Measurements from ENCODE around the gene TYW1B.
"Not testable (repeated sequence)": the region's sequence is repeated elsewhere in the genome, so short reads cannot be mapped to it uniquely, and the experiment has no call there.

DNA sequence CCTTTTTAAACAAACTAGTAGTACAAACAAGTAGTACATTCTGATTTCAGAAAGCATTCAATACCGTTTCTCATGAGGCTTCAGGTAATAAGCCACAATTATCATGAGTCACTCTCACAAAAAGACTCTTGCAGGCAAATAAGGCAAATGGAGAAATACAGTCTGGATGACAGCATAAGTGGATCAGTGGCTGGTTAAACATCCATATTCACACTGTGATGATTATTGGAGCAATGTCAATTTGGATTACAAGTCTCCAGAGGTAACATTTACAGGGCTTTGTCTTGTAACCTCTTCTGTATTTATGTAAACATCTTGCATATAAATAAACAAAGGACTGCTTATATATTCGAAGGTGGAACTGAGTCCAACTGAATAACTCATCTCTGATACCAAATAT lies 55.4 kb downstream of the TYW1B start:
- TF ChIP-seq, protein P1, sequence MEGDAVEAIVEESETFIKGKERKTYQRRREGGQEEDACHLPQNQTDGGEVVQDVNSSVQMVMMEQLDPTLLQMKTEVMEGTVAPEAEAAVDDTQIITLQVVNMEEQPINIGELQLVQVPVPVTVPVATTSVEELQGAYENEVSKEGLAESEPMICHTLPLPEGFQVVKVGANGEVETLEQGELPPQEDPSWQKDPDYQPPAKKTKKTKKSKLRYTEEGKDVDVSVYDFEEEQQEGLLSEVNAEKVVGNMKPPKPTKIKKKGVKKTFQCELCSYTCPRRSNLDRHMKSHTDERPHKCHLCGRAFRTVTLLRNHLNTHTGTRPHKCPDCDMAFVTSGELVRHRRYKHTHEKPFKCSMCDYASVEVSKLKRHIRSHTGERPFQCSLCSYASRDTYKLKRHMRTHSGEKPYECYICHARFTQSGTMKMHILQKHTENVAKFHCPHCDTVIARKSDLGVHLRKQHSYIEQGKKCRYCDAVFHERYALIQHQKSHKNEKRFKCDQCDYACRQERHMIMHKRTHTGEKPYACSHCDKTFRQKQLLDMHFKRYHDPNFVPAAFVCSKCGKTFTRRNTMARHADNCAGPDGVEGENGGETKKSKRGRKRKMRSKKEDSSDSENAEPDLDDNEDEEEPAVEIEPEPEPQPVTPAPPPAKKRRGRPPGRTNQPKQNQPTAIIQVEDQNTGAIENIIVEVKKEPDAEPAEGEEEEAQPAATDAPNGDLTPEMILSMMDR (IDR thresholded peaks at IDR 0.05) = not testable (repeated sequence)
- not testable (repeated sequence) for TF ChIP-seq POLR2A (IDR thresholded peaks at IDR 0.05)
